Measurements from ENCODE around the gene JRKL.
"Not testable (repeated sequence)": the region's sequence is repeated elsewhere in the genome, so short reads cannot be mapped to it uniquely, and the experiment has no call there.

JRKL gene

DNA sequence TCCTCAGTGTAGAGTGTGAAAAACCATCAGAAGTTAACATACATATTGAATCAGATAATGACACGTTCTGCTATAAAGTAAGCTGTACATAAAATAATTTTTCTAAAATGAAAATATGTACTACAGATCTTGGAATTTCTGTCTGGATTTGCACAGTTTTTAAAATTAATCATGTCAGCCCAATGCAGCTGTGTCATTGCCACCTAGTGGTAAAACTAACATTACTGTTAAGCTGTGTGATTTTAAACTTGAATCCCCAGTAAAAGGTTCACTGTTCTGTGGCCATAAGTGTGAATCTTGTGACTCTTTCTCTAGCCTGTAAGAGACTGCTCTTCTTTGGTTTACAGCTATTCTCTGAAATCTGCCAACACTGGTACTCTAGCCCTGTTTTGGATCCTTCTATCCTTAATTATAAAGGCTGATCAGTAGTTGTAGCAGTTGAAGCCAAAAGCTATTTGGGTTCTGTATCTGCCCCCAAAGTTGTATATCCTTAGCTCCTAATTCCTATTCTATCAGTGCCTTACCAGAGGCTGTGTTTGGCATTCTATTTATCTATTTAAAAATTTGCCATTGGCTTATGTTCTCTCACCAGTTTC lies 4.0 kb downstream of the JRKL start:
- in situ Hi-C loops (cut with MboI; ENCODE audit: low sequenced_read_pairs) = no loop called here

DNA sequence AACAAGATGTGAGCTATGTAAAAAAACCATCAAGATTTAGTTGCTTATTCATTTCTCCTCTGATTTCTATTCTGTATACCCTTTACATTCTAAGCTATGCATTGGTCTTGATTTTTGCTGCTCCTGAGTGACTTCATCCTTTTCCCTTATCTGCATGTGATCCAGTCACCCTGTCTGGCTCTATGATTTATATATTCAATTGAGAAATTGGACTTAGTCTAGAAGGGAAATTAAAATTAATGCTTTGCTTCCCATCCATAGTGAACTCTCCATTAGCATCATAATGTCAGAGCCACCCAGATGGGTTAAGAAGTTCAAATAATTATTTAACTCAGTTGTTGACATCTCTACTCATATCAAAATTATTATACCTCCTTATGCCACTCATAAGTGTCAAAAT lies 5.0 kb downstream of the JRKL start:
- in situ Hi-C loops (cut with MboI; ENCODE audit: low sequenced_read_pairs) = no loop called here

DNA sequence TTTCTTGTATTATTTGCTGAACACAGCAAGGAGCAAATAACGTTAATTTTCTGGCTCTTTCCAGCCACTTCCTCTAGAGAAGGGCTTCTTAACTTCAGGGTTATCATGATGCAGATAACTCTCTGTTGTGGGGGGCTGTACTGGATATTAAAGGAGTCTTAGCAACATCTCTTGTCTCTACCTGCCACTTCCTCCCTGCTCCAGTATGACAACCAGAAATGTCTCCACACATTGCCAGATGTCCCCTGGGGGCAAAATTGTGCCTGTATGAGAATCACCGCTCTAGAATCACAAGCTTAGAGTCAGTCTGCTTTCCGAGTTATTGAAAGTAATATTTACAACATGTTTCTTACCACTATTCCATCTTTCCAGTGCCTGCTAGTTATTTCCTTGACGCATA lies 6.8 kb downstream of the JRKL start:
- in situ Hi-C loops (cut with MboI; ENCODE audit: low sequenced_read_pairs) = no loop called here

DNA sequence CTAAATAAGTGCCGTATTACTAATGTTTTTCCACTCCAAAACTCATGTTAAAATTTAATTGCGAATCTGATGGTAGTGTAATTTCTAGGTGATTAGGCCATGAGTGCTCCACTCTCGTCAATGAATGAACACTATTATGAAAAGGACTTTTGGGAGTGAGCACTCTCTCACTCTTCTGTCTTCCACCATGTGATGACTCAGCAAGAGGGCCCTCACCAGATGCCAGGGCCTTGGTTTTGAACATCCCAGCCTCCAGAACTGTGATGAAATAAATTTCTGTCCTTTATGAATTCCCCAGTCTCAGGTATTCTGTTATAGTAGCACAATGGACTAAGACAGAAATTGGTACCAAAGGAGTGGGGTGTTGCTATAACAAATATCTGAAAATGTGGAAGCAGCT lies 8.1 kb downstream of the JRKL start:
- in situ Hi-C loops (cut with MboI; ENCODE audit: low sequenced_read_pairs) = no loop called here

DNA sequence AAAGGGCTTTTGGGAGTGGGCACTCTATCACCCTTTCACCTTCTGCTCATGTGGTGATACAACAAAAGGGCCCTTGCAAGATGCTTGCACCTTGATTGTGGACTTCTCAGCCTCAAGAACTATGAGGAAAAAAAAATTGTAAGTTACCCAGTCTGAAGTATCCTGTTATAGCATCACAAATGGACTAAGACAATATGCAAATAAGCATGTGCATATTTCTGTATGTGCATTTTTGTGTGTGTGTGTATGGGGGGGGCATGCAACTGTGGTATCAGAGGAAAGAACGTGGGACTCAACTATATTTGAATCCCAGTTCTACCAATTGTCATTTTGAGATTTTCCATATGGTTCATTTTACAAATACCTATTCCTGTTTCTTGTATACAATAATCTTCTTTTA lies 10.9 kb downstream of the JRKL start:
- in situ Hi-C loops (cut with MboI; ENCODE audit: low sequenced_read_pairs) = no loop called here

DNA sequence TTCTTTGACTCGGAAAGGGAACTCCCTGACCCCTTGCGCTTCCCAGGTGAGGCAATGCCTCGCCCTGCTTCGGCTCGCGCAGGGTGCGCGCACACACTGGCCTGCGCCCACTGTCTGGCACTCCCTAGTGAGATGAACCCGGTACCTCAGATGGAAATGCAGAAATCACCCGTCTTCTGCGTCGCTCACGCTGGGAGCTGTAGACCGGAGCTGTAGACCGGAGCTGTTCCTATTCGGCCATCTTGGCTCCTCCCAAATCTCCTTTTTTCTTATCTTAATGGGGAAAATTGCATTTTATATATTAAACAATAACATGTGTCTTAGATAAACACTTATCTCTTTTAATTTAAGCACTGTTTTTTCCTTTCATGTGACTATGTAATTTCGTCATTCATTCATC lies 21.6 kb downstream of the JRKL start:
- in situ Hi-C loops (cut with MboI; ENCODE audit: low sequenced_read_pairs) = not testable (repeated sequence)

DNA sequence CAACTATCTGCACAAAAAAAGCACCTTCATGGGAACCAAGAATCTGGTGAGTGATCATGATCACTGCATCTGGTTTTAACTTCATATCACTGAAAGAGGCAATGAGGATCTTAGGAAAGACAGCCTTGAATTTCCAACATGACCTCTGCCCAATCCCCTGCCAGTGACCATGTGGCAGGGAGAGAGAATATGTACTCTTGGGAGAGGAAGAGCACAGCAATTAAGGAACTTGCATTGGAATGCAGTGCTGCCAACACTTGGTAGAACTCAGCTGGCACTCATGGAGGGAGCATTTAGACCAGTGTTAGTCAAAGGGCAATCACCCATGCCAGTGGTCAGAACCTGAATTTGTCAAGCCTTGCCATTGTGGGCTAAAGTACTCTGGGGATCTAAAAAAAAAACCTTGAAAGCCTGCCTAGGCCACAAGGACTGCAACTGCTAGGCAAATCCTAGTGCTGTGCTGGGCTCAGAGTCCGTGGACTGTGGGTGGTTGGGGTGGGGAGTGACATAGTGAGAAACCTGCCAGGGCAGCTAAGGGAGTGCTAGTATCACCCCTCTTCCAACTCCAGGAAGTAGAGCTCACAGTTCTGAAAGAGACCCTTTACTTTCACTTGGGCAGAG lies 23.1 kb downstream of the JRKL start:
- in situ Hi-C loops (cut with MboI; ENCODE audit: low sequenced_read_pairs) = no loop called here

DNA sequence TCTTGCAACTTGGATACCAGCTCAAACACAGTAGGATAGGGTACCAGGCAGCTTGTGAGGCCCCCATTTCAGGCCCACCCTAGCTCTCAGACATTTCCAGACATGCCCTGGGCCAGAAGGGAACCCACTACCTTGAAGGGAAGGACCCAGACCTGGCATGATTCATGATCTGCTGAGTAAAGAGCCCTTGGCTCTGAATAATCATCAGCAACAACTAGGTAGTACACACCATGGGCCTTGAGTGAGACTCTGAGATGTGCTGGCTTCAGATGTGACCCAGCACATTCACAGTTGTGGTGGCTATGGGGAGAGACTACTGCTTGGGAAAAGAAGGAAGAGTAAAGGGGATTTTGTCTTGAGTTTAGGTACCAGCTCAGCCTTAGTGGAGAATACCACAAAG lies 23.6 kb downstream of the JRKL start:
- in situ Hi-C loops (cut with MboI; ENCODE audit: low sequenced_read_pairs) = no loop called here

DNA sequence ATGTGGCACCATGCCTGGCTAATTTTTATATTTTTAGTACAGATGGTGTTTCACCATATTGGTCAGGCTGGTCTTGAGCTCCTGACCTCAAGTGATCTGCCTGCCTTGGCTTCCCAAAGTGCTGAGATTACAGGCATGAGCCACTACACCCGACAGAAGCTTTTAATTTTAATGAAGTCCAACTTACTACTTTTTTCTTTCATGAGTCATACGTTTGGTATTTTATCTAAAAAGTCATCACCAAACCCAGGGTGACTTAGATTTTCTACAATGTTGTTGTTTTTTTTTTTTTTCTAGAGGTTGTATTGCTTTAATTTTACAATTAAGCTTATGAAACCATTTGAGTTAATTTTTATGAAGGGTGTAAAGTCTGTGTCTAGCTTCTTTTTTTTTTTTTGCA lies 34.9 kb downstream of the JRKL start:
- in situ Hi-C loops (cut with MboI; ENCODE audit: low sequenced_read_pairs) = no loop called here

DNA sequence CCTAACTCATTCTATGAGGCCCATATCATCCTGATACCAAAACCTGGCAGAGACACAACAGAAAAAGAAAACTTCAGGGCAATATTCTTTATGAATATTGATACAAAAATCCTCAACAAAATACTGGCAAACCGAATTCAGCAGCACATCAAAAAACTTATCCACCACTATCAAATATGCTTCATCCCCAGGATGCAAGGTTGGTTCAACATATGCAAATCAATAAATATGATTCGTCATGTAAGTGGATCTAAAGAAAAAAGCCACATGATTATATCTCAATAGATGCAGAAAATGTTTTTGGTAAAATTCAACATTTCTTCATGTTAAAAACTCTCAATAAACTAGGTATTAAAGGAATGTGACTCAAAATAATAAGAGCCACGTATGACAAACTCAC lies 40.9 kb downstream of the JRKL start:
- in situ Hi-C loops (cut with MboI; ENCODE audit: low sequenced_read_pairs) = no loop called here

DNA sequence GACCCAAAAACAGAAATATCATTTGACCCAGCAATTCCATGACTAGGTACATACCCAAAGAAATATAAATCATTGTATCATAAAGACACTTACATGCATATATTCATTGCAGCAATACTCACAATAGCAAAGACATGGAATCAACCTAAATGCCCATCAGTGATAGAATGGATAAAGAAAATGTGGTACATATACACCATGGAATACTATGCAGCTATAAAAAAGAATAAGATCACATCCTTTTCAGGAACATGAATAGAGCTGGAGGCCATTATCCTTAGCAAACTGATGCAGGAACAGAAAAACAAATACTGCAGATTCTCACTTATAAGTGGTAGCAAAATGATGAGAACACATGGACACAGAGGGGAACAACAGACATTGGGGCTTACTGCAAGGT lies 42.8 kb downstream of the JRKL start:
- in situ Hi-C loops (cut with MboI; ENCODE audit: low sequenced_read_pairs) = not testable (repeated sequence)

Measured in hTERT RPE-1 (cell line).